Measurements from ENCODE around the gene TNNT1. TPM values are rescaled to one million over a fixed set of nuclear protein-coding genes. Genes with fewer than 3 reads are reported as not detected.

The TNNT1 gene
- total RNA-seq, 2 donors from 2014 or later, result 22.9 to 66.7 TPM

DNA sequence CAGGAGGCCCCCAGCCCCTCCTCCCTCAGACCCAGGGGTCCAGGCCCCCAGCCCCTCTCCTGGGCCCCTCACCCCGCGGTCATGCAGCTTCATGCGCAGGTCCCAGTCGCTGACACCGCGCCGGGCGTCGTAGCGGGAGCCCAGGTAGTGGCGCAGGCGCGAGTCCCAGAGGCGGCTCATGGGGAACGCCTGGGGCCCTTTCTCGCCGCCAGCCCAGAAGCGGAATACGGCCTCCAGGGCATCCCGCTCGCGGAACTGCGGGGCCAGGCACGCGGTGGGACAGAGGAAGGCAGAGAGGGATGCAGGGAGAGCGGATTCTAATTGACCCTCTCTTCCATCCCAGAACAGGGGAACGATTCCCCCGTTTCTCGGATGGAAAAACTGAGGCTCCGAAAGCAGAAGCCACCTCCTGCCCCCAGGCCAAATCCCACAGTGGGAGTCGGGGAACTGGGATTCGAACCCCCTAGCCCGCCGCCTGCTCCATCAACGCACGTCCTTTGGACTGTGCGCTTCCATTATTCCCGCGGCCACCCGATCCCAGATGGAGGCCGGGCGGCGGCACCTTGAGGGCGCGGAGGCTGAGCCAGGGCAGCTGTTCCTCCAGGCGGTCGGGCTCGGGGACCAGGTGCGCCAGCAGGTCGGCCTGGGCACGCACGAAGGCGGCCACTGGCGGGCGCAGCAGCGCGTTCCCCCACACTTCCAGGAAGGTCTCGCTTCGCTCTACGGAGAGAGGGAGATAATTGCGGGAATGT, 12.7 kb upstream of the TNNT1 start:
- H3K4me3 Mint-ChIP-seq, result no peak overlapping the region
- H3K9ac ChIP-seq (ENCODE audit: extremely low read depth, low read length, poor library complexity, severe bottlenecking), result no peak overlapping the region
- H3K9me3 Mint-ChIP-seq, result peaks cover 2% of the 10 kb centered on the region
- H3K4me3 ChIP-seq (ENCODE audit: low read length), result no peak overlapping the region
- 91 to 95% methylated on average over 48 to 51 of the region's 61 CpGs for WGBS, 2 experiments (ENCODE audit: insufficient coverage in 1 of 2, insufficient read length in 1 of 2)
- no peaks in the 10 kb centered on the region for H3K9me3 ChIP-seq (ENCODE audit: control insufficient read depth, low read length)
- TF ChIP-seq, protein P1, sequence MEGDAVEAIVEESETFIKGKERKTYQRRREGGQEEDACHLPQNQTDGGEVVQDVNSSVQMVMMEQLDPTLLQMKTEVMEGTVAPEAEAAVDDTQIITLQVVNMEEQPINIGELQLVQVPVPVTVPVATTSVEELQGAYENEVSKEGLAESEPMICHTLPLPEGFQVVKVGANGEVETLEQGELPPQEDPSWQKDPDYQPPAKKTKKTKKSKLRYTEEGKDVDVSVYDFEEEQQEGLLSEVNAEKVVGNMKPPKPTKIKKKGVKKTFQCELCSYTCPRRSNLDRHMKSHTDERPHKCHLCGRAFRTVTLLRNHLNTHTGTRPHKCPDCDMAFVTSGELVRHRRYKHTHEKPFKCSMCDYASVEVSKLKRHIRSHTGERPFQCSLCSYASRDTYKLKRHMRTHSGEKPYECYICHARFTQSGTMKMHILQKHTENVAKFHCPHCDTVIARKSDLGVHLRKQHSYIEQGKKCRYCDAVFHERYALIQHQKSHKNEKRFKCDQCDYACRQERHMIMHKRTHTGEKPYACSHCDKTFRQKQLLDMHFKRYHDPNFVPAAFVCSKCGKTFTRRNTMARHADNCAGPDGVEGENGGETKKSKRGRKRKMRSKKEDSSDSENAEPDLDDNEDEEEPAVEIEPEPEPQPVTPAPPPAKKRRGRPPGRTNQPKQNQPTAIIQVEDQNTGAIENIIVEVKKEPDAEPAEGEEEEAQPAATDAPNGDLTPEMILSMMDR (conservative IDR thresholded peaks at IDR 0.05), result no peak
- H3K27ac Mint-ChIP-seq, result no peak overlapping the region
- no peaks in the 10 kb centered on the region for H3K27me3 ChIP-seq (ENCODE audit: control insufficient read depth, insufficient read depth, low read length, poor library complexity, severe bottlenecking)
- H3K36me3 Mint-ChIP-seq (ENCODE audit: low read depth), result no peaks in the 10 kb centered on the region
- no peak overlapping the region for H3K27ac ChIP-seq (ENCODE audit: low read depth, low read length)
- no peaks in the 10 kb centered on the region for H3K36me3 ChIP-seq (ENCODE audit: control insufficient read depth, insufficient read depth, low read length)
- peak; percentile 65 for DNase-seq
- H3K4me1 Mint-ChIP-seq, result peaks cover 8% of the 10 kb centered on the region
- H3K4me1 ChIP-seq (ENCODE audit: control insufficient read depth, insufficient read depth, low read length), result no peaks in the 10 kb centered on the region
- H3K27me3 Mint-ChIP-seq (ENCODE audit: insufficient read depth), result peaks cover 78% of the 10 kb centered on the region

DNA sequence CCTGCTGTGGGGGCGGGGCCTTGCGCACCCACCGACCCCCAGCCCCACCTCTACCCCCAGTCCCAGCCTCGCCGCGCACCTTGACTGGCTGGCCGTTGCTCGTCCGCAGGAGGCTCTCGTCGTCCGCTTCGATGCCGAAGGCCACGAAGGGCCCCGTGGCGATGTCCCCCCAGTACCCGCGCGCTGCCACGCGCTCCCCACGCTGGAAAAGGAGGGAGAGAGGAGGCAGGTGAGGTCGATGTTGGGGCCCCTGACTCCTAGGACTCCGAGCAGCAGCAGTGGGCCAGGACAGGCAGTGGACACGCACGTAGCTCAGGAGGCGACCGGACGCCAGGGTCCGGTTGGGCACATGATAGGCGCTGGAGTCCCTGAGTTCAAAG, 12.0 kb upstream of the TNNT1 start:
- H3K4me3 ChIP-seq (ENCODE audit: low read length), result no peak overlapping the region
- H3K27ac ChIP-seq (ENCODE audit: low read depth, low read length), result no peak overlapping the region
- no peak overlapping the region for H3K4me3 Mint-ChIP-seq
- H3K36me3 Mint-ChIP-seq (ENCODE audit: low read depth), result no peaks in the 10 kb centered on the region
- H3K27me3 ChIP-seq (ENCODE audit: control insufficient read depth, insufficient read depth, low read length, poor library complexity, severe bottlenecking), result no peaks in the 10 kb centered on the region
- 50 to 73% methylated on average over 15 to 32 of the region's 32 CpGs for WGBS, 2 experiments (ENCODE audit: insufficient coverage in 1 of 2, insufficient read length in 1 of 2)
- H3K9ac ChIP-seq (ENCODE audit: extremely low read depth, low read length, poor library complexity, severe bottlenecking), result no peak overlapping the region
- no peaks in the 10 kb centered on the region for H3K4me1 ChIP-seq (ENCODE audit: control insufficient read depth, insufficient read depth, low read length)
- peaks cover 2% of the 10 kb centered on the region for H3K9me3 Mint-ChIP-seq
- no peak for DNase-seq
- H3K4me1 Mint-ChIP-seq, result peaks cover 6% of the 10 kb centered on the region
- no peaks in the 10 kb centered on the region for H3K9me3 ChIP-seq (ENCODE audit: control insufficient read depth, low read length)
- peaks cover 86% of the 10 kb centered on the region for H3K27me3 Mint-ChIP-seq (ENCODE audit: insufficient read depth)
- TF ChIP-seq, protein P1 (conservative IDR thresholded peaks at IDR 0.05), result no peak
- H3K27ac Mint-ChIP-seq, result no peak overlapping the region
- H3K36me3 ChIP-seq (ENCODE audit: control insufficient read depth, insufficient read depth, low read length), result no peaks in the 10 kb centered on the region

DNA sequence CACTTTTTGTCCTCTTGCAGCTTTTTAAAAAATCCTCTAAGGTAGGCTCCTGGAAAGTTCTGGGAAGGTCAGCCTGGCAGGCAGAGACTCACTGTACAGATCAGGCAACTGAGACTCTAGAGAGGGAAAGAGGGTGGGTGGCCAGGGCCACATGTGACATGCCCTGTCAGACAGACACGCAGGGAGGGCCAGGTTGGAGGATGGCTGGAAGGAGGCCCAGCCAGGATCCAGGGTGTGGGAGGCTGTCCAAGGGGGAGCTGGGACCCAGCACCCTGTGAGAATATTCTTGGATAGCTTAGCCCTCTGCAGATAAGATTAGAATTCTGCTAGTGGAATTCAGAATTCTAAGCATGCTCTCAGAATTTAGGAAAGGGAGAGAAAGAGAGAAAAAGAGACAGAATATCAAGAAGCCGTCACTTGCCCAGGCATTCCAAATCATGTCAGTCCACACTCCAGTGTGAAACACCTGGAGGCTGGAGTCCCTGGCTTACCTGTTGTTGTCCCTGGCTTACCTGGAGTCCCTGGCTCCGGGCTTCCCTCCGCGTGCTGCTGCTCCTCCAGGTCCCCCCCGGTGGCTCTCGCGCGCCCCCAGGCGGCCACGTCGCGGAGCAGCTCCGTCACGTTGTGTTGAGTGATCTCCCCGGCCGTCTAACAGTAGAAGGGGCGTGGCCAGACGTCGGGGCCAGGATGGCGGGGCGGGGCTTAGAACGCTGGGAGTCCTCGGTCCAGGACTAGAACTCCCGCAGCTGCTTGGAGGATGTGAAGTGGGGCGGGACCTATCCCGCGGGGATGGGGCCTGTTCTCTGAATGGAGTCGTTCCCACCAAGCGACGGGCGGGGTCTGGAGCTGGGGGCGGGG, 11.4 kb upstream of the TNNT1 start:
- TF ChIP-seq, protein P1 (conservative IDR thresholded peaks at IDR 0.05), result peak; percentile 99
- Histone ChIP-seq H3K4me3 (ENCODE audit: low read length) (no peak overlapping the region), H3K4me1 (ENCODE audit: control insufficient read depth, insufficient read depth, low read length) (no peaks in the 10 kb centered on the region), H3K27me3 (ENCODE audit: control insufficient read depth, insufficient read depth, low read length, poor library complexity, severe bottlenecking) (no peaks in the 10 kb centered on the region), H3K36me3 (ENCODE audit: control insufficient read depth, insufficient read depth, low read length) (no peaks in the 10 kb centered on the region), H3K27ac (ENCODE audit: low read depth, low read length) (no peak overlapping the region), H3K9ac (ENCODE audit: extremely low read depth, low read length, poor library complexity, severe bottlenecking) (no peak overlapping the region), H3K9me3 (ENCODE audit: control insufficient read depth, low read length) (no peaks in the 10 kb centered on the region)
- DNase-seq, result peak; percentile 99
- Mint-ChIP-seq H3K4me3 (no peak overlapping the region), H3K36me3 (ENCODE audit: low read depth) (no peaks in the 10 kb centered on the region), H3K27me3 (ENCODE audit: insufficient read depth) (peaks cover 83% of the 10 kb centered on the region), H3K27ac (no peak overlapping the region), H3K9me3 (peaks cover 2% of the 10 kb centered on the region), H3K4me1 (peaks cover 6% of the 10 kb centered on the region)
- 4% methylated on average over 14 to 33 of the region's 33 CpGs for WGBS, 2 experiments (ENCODE audit: insufficient coverage in 1 of 2, insufficient read length in 1 of 2)

All from endodermal cell (in vitro differentiated cells).